HepG2 (cell line): ENCODE data around the gene C10orf143. TPM values are rescaled to one million over a fixed set of nuclear protein-coding genes. Genes with fewer than 3 reads are reported as not detected.

Experiments used
- ATAC-seq: fragments of 200-7000 bp; cut with Tn5 transposase; 3 replicates; pipeline ENCODE4 v1.9.1; 2020; ENCODE audit warnings: mild to moderate bottlenecking, moderate library complexity
- BruUV-seq: library from RNA; stranded (reverse); fragments of 400-500 nt; replicated peaks from 2 replicates; lab custom pipeline; 2021; lab: Mats Ljungman, UMichigan
- CTCF ChIA-PET: fragments of 300-600 bp; formaldehyde crosslinking; extraction: SDS; loops from one replicate; lab custom pipeline; 2021; ENCODE audit warnings: low total read pairs, inconsistent platforms, low intra/inter-chr PET ratio; lab: Yijun Ruan, JAX
- POLR2A ChIA-PET: fragments of 350-600 bp; sonication (Branson Sonifier 250); formaldehyde crosslinking; loops from one replicate; lab custom pipeline; 2020; ENCODE audit warnings: antibody characterized with exemption, inconsistent platforms; lab: Yijun Ruan, JAX
- DNase-seq: peaks from one replicate; pipeline ENCODE4 v3.0.0-alpha.2; 2015; ENCODE audit warnings: low spot score
- FAIRE-seq: peaks from 3 replicates; lab custom pipeline; 2011; peaks lifted over from hg19 to GRCh38; lab: Jason Lieb, UNC
- H2AFZ ChIP-seq: one replicate; pipeline ENCODE4 v1.6.1; 2011; ENCODE audit warnings: low read length, inconsistent platforms
- H3K27ac ChIP-seq: fragments of 300-600 bp; 3 replicates; pipeline ENCODE4 v1.8.0; 2011; ENCODE audit warnings: mixed run types, mild to moderate bottlenecking, mixed read lengths, low read length, inconsistent platforms; ENCODE audit not compliant: insufficient read depth; ENCODE audit errors: extremely low read length
- H3K27me3 ChIP-seq, 2 experiments: fragments of 200-600 bp in 1 of 2; 2 replicates in 1 of 2; 3 replicates in 1 of 2; pipeline versions ENCODE4 v1.6.0 to v1.8.0; 2011; ENCODE audit warnings: low read length in 2 of 2, mild to moderate bottlenecking in 2 of 2, moderate library complexity in 2 of 2, inconsistent platforms in 1 of 2; ENCODE audit not compliant: insufficient read depth in 2 of 2, control insufficient read depth in 1 of 2
- H3K36me3 ChIP-seq, 2 experiments: fragments of 200-600 bp in 1 of 2; replicated peaks in 1 of 2; 2 replicates in 1 of 2; 3 replicates in 1 of 2; pipeline versions ENCODE4 v1.5.1 to v1.8.0; 2011; ENCODE audit warnings: low read length in 2 of 2, inconsistent platforms in 1 of 2; ENCODE audit not compliant: insufficient read depth in 2 of 2, control insufficient read depth in 1 of 2
- H3K4me1 ChIP-seq: 2 replicates; pipeline ENCODE4 v1.5.1; 2012; ENCODE audit warnings: low read length, inconsistent platforms; ENCODE audit not compliant: insufficient read depth
- H3K4me2 ChIP-seq: 2 replicates; pipeline ENCODE4 v1.6.0; 2011; ENCODE audit warnings: low read depth, low read length, inconsistent platforms
- H3K4me3 ChIP-seq, 3 experiments: fragments of 200-600 bp in 1 of 3; sonication (generic), shearing (Covaris generic) in 1 of 3; replicated peaks in 1 of 3; 2 replicates each; pipeline ENCODE4 v1.5.1; 2011 to 2016; ENCODE audit warnings: low read length in 3 of 3, inconsistent platforms in 2 of 3, low read depth in 2 of 3, mild to moderate bottlenecking in 2 of 3, control low read depth in 1 of 3, mixed read lengths in 1 of 3; ENCODE audit not compliant: insufficient read depth in 1 of 3
- H3K79me2 ChIP-seq: one replicate; pipeline ENCODE4 v1.6.1; 2011; ENCODE audit warnings: low read length, inconsistent platforms; ENCODE audit not compliant: insufficient read depth
- H3K9ac ChIP-seq: 2 replicates; pipeline ENCODE4 v1.6.0; 2011; ENCODE audit warnings: mild to moderate bottlenecking, low read depth, low read length, inconsistent platforms; ENCODE audit not compliant: insufficient read depth
- H3K9me3 ChIP-seq: 2 replicates; pipeline ENCODE4 v1.5.1; 2012; ENCODE audit warnings: mild to moderate bottlenecking, low read length
- H4K20me1 ChIP-seq: 2 replicates; pipeline ENCODE4 v1.6.0; 2011; ENCODE audit warnings: inconsistent platforms, mild to moderate bottlenecking, low read length, moderate library complexity; ENCODE audit not compliant: insufficient read depth
- CTCF ChIP-seq: sonication (generic); formaldehyde crosslinking; IDR thresholded peaks from 2 replicates; pipeline ENCODE4 v1.5.0; 2020; ENCODE audit warnings: mild to moderate bottlenecking, missing genetic modification reagents, moderate library complexity
- MAX ChIP-seq: IDR thresholded peaks from 2 replicates; pipeline ENCODE4 v1.6.1; 2012; ENCODE audit warnings: inconsistent platforms
- MXD3 ChIP-seq: IDR thresholded peaks from 2 replicates; pipeline ENCODE4 v1.6.1; 2016; ENCODE audit warnings: mild to moderate bottlenecking, missing biosample characterization, missing genetic modification reagents
- RAD21 ChIP-seq: fragments of 450-650 bp; formaldehyde crosslinking; IDR thresholded peaks from 2 replicates; pipeline ENCODE4 v1.5.0; 2020; ENCODE audit warnings: mild to moderate bottlenecking
- SMC3 ChIP-seq: IDR thresholded peaks from 2 replicates; pipeline ENCODE4 v1.6.1; 2011; ENCODE audit warnings: low read length, improper control_type of control experiment
- SNAI1 ChIP-seq: sonication (generic); formaldehyde crosslinking; IDR thresholded peaks from 2 replicates; pipeline ENCODE4 v1.5.0; 2020; ENCODE audit warnings: mild to moderate bottlenecking, missing genetic modification reagents, borderline replicate concordance
- STAG1 ChIP-seq: sonication (generic); formaldehyde crosslinking; IDR thresholded peaks from 2 replicates; pipeline ENCODE4 v1.4.0; 2020; ENCODE audit warnings: missing genetic modification reagents
- TEAD3 ChIP-seq: optimal IDR thresholded peaks from 2 replicates; pipeline ENCODE3; 2016; ENCODE audit warnings: borderline replicate concordance
- THAP11 ChIP-seq: IDR thresholded peaks from 2 replicates; pipeline ENCODE4 v1.6.1; 2016; ENCODE audit warnings: missing biosample characterization, missing genetic modification reagents
- XRCC5 ChIP-seq: fragments of 200-400 bp; formaldehyde crosslinking; optimal IDR thresholded peaks from 2 replicates; pipeline ENCODE3; 2017; ENCODE audit warnings: mild to moderate bottlenecking, low read length
- WGBS: methylation state at CpG from one replicate; pipeline ENCODE4 v1.1.6; 2017; ENCODE audit warnings: low lambda C conversion rate; 5-methylcytosine and 5-hydroxymethylcytosine counted together
- in situ Hi-C: cut with HindIII; loops from 2 replicates; pipeline ENCODE4 v1.10.0; 2017; ENCODE audit warnings: low pct_unique_long_range_greater_than_20kb; ENCODE audit not compliant: extremely low pct_ligation_motif_present
- intact Hi-C: fragments of 100-400 bp; cut with micrococcal nuclease; formaldehyde crosslinking; loops from one replicate; pipeline ENCODE4 v1.10.0; 2022; ENCODE audit not compliant: unreplicated experiment
- polyA plus RNA-seq, 8 experiments: library from polyadenylated mRNA; depleted of rRNA in 3 of 8; stranded (reverse) in 7 of 8; unstranded in 1 of 8; fragments of >200 nt; fragmentation: Illumina TruSeq in 4 of 8; extraction: Trizol in 4 of 8; gene quantifications; 2 replicates each; pipeline versions ENCODE4 v1.2.1 to v1.2.3, GENCODE V29; 2011 to 2016; ENCODE audit warnings: low read depth in 4 of 8, missing spikeins in 1 of 8, mixed read lengths in 1 of 8; ENCODE audit not compliant: insufficient read depth in 1 of 8
- total RNA-seq, 5 experiments: library from RNA; depleted of rRNA; stranded (reverse); fragments of >200 nt; fragmentation: Illumina TruSeq; extraction: Trizol; gene quantifications; 2 replicates each; pipeline ENCODE4 v1.2.3, GENCODE V29; 2016; ENCODE audit warnings: low read depth in 1 of 5

C10orf143 gene
- total and polyA plus RNA-seq, 2 of the 13 experiments (the other 11 are each of a cell fraction or from before 2014, with no cell fraction given), result 0.21 to 0.91 TPM

- H2AFZ ChIP-seq, result no peak overlapping the region
- no peaks in the 10 kb centered on the region for H3K9me3 ChIP-seq
- no TSS peak for BruUV-seq
- H3K4me3 ChIP-seq, result no peak overlapping the region
- TF ChIP-seq MAX (0 out of 2 replicates have a peak, but pooled peaks have one; percentile 20), MXD3 (no peak), SMC3 (peak; percentile 64), RAD21 (CRISPR knock-in tag) (peak; percentile 40; the same call in 1 of the 2 replicates), XRCC5 (peak; percentile 64), CTCF (peak; percentile 84), THAP11 (CRISPR knock-in tag) (peak; percentile 36; the same call in 1 of the 2 replicates), STAG1 (CRISPR knock-in tag) (peak; percentile 68), SNAI1 (CRISPR knock-in tag) (no peak), TEAD3 (CRISPR knock-in tag) (peak; percentile 100)
- TF ChIP-seq, all 625 proteins: peak for 8
- H3K4me1 ChIP-seq, result peaks cover 4% of the 10 kb centered on the region; the same call in 1 of the 2 replicates
- H3K27me3 ChIP-seq, result peaks cover 0 to 18% of the 10 kb centered on the region in 2 experiments; a peak in 2 of 5 replicates
- ChIA-PET CTCF (interaction anchor here (0.8 to 1.2 kb wide), 2 partner anchors 18 to 1096 kb away, joined by 3 read pairs; no protein-coding TSS in a partner anchor), POLR2A (interaction anchor here (0.7 to 2.8 kb wide), 2 partner anchors 9 to 17 kb away, joined by 4 to 18 read pairs; partner anchors contain the start of genes C10orf143 and GLRX3)
- in situ Hi-C loops, result no loop called here
- H3K4me2 ChIP-seq, result peak overlapping the region; percentile 52
- no peaks in the 10 kb centered on the region for H4K20me1 ChIP-seq
- 7% methylated on average over 10 of the region's 10 CpGs for WGBS
- intact Hi-C loops, result loop anchor here (5.0 kb wide), 1 partner anchor 240 kb away; no protein-coding TSS in a partner anchor
- no peaks in the 10 kb centered on the region for H3K79me2 ChIP-seq
- ATAC-seq (peak; percentile 97), FAIRE-seq (peak; percentile 88), DNase-seq (peak; percentile 65)
- H3K9ac ChIP-seq, result no peak overlapping the region
- no peak overlapping the region for H3K27ac ChIP-seq
- H3K36me3 ChIP-seq, result no peaks in the 10 kb centered on the region
Measured at GRCh38 chr10:130127364-130128061, 16.9 kb upstream of the C10orf143 start.
